Measurements from ENCODE around the gene NAP1L4. TPM values are rescaled to one million over a fixed set of nuclear protein-coding genes. Genes with fewer than 3 reads are reported as not detected.

NAP1L4 gene
- total RNA-seq, 2 donors from 2014 or later: 62.8 to 83.7 TPM

DNA sequence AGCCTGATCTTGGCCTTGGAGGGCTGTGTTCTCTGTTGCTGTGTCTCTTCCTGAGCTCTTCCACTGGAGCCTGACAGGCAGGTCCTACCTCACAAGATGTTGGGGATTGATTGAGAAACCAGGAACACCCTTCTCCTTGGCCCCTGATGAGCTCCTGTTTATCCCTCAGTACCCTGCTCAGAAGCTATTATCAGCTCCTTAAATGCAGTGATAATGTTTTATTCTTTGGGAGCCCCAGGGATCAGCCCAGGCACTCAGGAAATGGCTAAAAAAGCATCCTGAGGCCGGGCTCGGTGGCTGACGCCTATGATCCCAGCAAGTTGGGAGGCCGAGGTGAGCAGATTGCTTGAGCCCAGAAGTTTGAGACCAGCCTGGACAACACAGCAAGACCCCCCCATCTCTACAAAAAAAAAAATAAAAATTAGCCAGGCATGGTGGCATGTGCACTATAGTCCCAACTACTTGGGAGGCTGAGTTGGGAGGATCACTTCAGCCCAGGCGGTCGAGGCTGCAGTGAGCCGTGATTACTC is 58.0 kb downstream of the NAP1L4 start:
- Histone ChIP-seq H3K36me3 (no peaks in the 10 kb centered on the region), H3K4me1 (ENCODE audit: control insufficient read depth in 1 of 2, low read depth in 2 of 2) (peaks cover 3 to 29% of the 10 kb centered on the region in 2 donors), H3K9me3 (peaks cover 12% of the 10 kb centered on the region), H3K4me3 (no peak overlapping the region), H3K27me3 (replicated peaks; ENCODE audit: insufficient read depth) (no peaks in the 10 kb centered on the region), H3K27ac (peak overlapping the region; percentile 36 to 66)
- ATAC-seq (ENCODE audit: insufficient number of reproducible peaks, low FRiP score, low read depth): no peak
- no peak for DNase-seq (ENCODE audit: low spot score)
- TF ChIP-seq, protein P1, sequence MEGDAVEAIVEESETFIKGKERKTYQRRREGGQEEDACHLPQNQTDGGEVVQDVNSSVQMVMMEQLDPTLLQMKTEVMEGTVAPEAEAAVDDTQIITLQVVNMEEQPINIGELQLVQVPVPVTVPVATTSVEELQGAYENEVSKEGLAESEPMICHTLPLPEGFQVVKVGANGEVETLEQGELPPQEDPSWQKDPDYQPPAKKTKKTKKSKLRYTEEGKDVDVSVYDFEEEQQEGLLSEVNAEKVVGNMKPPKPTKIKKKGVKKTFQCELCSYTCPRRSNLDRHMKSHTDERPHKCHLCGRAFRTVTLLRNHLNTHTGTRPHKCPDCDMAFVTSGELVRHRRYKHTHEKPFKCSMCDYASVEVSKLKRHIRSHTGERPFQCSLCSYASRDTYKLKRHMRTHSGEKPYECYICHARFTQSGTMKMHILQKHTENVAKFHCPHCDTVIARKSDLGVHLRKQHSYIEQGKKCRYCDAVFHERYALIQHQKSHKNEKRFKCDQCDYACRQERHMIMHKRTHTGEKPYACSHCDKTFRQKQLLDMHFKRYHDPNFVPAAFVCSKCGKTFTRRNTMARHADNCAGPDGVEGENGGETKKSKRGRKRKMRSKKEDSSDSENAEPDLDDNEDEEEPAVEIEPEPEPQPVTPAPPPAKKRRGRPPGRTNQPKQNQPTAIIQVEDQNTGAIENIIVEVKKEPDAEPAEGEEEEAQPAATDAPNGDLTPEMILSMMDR (IDR thresholded peaks at IDR 0.05): no peak

DNA sequence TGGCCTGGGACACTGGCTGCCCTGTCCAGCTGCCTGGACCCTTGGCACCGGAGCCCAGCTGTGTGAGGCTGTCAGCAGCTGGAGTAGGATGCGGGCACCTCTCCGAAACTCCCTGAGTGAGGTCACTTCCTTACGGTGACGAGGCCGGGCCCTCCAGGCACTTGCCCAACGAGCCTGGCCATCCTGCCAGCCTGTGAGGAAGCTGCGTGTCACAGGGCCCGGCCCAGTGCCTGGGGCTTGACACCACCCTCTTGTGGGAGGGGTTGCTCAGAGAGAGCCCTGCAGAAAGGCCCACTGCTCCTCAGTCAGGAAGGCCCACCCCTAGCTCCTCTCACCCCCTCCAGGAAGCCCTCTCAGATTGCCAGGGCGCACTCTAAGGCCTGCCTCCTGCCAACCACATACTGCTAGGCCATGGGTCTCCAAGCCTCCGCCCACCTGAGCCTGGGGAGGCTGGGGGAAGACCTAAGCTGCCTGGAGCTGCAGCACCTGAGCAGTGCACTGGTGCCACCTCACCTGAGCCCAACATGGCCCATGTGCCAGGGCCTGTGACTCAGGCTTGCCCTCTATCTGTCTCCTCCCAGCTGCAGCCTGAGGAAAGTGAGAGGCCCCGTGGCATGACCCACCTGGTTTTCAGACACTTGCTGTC is 58.6 kb downstream of the NAP1L4 start:
- TF ChIP-seq, protein P1 (IDR thresholded peaks at IDR 0.05): no peak
- ATAC-seq (ENCODE audit: insufficient number of reproducible peaks, low FRiP score, low read depth) (peak; percentile 67), DNase-seq (ENCODE audit: low spot score) (peak; percentile 65)
- H3K27me3 ChIP-seq (replicated peaks; ENCODE audit: insufficient read depth): no peaks in the 10 kb centered on the region
- no peaks in the 10 kb centered on the region for H3K36me3 ChIP-seq
- peaks cover 3 to 29% of the 10 kb centered on the region in 2 donors for H3K4me1 ChIP-seq (ENCODE audit: control insufficient read depth in 1 of 2, low read depth in 2 of 2)
- peak overlapping the region; percentile 66 to 79 for H3K27ac ChIP-seq
- peak overlapping the region; percentile 31 for H3K4me3 ChIP-seq
- peaks cover 6% of the 10 kb centered on the region for H3K9me3 ChIP-seq

DNA sequence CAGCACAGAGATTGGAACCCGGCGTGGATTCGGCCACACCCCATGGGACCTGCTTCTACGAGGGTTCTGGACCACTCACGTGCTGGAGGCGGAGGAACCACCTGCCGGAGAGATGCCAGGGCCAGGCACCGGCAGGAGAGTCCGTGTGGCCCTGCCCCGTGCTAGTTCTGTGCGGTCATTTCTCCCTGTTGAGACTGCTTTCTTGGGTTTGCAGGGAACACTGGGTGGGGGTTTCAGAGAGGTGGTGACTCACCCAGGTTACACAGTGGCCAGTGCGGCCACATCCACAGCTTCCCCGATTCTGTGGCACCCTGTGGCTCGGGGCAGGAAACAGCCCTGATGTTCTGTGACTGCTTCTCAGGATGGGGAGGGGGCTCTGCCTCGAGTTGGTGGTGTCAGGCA is 59.3 kb downstream of the NAP1L4 start:
- TF ChIP-seq, protein P1 (IDR thresholded peaks at IDR 0.05): no peak
- no peak for DNase-seq (ENCODE audit: low spot score)
- no peaks in the 10 kb centered on the region for H3K27me3 ChIP-seq (replicated peaks; ENCODE audit: insufficient read depth)
- peak; percentile 64 for ATAC-seq (ENCODE audit: insufficient number of reproducible peaks, low FRiP score, low read depth)
- H3K4me1 ChIP-seq (ENCODE audit: control insufficient read depth in 1 of 2, low read depth in 2 of 2): peaks cover 3 to 35% of the 10 kb centered on the region in 2 donors
- peak overlapping the region; percentile 31 for H3K4me3 ChIP-seq
- H3K9me3 ChIP-seq: peaks cover 5% of the 10 kb centered on the region
- H3K27ac ChIP-seq: peak overlapping the region; percentile 66 to 79
- no peaks in the 10 kb centered on the region for H3K36me3 ChIP-seq

DNA sequence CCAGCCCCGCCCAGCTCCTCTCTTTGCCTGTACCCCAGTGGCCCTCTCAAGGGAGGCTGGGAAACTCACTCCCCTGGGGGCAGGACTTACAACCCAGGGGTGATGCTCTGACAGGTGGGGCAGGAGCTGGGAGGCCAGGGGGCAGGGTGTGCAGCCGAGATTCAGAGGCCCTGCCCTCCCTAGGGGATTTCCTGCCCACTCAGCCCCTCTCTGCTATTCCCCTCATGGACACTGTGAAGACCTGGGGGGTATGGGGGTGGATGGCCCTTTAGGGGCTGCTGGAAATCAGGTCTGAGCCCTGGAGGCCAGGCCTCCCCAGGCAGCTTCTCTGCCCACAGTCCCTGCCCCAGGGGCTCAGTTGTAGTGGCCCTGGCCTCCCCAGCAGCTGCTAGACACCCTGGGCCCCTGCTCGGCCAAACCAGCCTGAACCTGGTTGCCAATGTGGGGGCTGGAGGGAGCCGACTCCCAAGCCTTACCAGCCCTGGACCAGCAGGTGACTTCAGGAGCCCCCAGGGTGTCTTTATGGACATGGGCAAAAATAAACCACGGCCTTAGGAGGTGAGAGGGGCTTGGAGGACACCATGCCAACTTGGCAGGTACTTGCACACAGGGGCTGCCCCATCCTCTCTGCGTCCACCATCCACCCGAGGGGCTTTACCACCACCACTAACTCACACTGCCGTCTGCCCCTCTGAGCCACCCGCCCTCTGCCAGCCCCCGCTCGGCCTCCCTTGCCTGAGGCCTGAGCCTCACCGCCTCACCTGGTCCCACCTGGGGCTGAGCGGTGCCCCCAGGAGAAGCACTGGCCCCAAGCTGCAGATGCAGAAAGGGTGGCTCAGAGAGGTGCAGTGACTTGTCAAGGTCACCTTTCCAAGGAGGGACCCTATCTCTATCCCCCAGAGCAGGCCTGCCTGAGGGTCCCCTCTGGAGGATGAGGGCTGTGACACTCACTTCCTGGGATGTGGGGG is 60.1 kb downstream of the NAP1L4 start:
- ATAC-seq (ENCODE audit: insufficient number of reproducible peaks, low FRiP score, low read depth) (no peak), DNase-seq (ENCODE audit: low spot score) (no peak)
- Histone ChIP-seq H3K36me3 (no peaks in the 10 kb centered on the region), H3K27me3 (replicated peaks; ENCODE audit: insufficient read depth) (no peaks in the 10 kb centered on the region), H3K27ac (peak overlapping the region; percentile 66 to 79), H3K9me3 (no peaks in the 10 kb centered on the region), H3K4me1 (ENCODE audit: control insufficient read depth in 1 of 2, low read depth in 2 of 2) (peaks cover 3 to 40% of the 10 kb centered on the region in 2 donors), H3K4me3 (no peak overlapping the region)
- TF ChIP-seq, protein P1 (IDR thresholded peaks at IDR 0.05): no peak

DNA sequence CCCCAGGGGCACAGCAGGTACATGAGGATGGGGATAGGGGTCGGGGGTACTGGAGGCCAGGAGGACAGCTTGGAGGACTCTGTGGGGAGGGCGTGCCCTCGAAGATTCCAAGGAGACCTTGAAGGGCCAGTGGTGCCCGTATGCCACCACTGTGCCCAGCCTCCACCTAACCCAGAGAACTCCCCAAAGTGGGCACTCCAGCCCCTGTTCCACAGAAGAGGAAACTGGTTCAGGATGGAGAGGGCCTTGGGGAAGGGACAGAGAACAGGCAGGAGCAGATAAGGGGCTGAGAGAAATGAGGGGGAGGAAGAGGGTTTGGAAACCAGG is 60.7 kb downstream of the NAP1L4 start:
- Histone ChIP-seq H3K4me1 (ENCODE audit: control insufficient read depth in 1 of 2, low read depth in 2 of 2) (peaks cover 3 to 40% of the 10 kb centered on the region in 2 donors), H3K36me3 (no peaks in the 10 kb centered on the region), H3K27me3 (replicated peaks; ENCODE audit: insufficient read depth) (no peaks in the 10 kb centered on the region), H3K27ac (no peak overlapping the region), H3K4me3 (no peak overlapping the region), H3K9me3 (no peaks in the 10 kb centered on the region)
- no peak for ATAC-seq (ENCODE audit: insufficient number of reproducible peaks, low FRiP score, low read depth)
- TF ChIP-seq, protein P1 (IDR thresholded peaks at IDR 0.05): no peak
- DNase-seq (ENCODE audit: low spot score): no peak
